ENCODE measurements around the gene DCTN1.

The DCTN1 gene

DNA sequence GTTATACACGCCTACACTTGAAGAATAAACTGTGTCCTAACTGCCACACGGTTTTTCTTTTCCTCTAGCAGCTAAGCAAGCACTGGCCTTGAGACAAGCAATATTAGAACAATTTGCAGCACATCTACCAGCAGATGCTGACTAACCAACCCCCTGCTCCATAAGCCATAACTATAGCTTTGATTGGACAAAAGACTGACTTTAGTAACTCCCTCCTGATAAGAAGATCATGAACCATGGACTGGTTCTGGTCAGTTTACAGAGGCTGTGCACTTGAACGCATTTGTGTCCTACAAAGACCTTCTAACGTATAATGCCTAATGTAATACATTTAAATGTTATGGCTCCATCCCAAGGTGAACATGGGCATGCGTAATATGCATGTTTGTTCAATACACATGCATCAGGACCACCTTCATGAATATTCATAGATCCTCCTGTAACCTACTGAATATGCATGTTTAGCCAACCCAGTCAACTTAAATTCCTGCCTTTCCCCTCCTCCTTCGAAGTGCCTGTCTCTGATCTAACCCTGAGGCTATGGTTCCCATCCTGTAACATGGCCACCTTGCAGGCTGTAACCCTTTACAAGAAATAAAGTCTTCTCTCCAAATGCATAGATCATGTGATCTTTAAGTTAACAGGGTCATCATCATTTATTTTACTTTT lies 63.4 kb downstream of the DCTN1 start:
- no peak for DNase-seq

DNA sequence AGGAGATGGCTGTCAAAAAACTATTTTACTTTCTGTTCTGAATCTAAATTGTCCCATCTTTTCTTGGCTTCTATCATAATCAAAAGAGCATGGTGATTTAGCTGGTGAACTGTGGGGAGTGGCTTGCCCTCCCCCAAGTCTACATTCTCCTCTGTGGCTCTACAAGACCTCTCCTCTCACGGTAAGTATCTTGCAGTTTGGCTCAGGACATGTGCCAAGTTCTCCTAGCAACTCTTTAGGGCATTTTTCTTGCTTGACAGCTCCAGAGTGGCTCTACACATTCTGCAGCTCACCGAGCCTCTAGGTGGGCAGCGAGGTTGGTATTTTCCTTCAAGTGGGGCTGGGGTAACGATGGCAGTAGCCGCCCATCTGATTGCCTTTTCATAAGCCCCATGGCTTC lies 66.0 kb downstream of the DCTN1 start:
- no peak for DNase-seq

DNA sequence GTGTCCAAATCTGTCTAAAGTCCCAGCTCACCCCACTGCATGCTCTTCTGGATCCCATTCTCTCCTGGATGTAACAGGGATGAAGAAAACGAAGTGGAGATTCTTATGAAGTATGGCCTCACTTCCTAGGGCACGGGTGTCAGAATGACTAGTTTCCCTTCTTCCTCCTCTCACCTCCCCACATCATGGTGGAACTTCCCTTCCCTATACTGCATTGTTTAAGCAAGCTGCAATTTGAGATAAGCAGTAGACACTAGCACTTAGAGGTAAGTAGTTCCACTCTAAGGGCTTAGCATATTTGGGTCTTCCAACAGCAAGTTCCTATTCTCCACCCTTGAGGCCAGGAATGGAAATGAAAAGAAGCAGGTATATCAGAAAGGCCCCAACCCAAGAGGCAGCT lies 66.6 kb downstream of the DCTN1 start:
- DNase-seq, result no peak

DNA sequence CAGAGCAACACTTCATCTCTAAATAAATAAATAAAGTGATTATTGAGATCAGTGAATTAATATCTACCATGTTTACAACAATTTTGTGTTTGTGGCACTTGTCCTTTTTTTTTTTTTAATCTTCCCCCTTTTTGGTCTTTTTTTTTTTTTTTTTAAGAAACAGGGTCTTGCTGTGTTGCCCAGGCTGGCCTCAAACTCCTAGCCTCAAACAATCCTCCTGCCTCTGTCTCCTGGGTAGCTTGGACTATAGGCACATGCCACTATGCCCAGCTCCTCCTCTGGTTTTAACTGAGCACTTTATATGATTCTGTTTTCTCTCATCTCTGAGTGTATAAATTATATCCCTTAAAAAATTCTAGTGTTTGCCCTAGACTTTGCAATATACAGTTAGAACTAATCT lies 67.2 kb downstream of the DCTN1 start:
- no peak for DNase-seq
